ENCODE data around the gene ADGRG1.
"Not testable (repeated sequence)": the region's sequence is repeated elsewhere in the genome, so short reads cannot be mapped to it uniquely, and the experiment has no call there.

Gene ADGRG1

DNA sequence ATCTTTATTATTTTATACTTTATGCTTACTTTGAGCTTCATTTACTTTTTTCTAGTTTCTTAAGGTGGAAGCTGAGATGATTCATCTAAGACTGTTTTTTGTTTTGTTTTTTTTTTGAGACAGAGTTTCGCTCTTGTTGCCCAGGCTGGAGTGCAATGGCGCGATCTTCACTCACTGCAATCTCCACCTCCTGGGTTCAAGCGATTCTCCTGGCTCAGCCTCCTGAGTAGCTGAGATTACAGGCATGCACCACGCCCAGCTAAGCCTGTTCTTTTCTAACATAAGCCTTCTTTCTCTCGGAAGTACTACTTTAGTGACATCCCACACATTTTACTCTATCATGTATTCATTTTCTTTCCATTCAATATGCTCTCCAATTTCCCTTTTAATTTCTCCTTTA is 84.1 kb downstream of the ADGRG1 start:
- POLR2A ChIA-PET; H3K36me3 ChIP-seq (ENCODE audit: control insufficient read depth in 4 of 4, insufficient read depth in 4 of 4, low read length in 3 of 4); H3K27me3 ChIP-seq (replicated peaks in 2 of 5; ENCODE audit: control insufficient read depth in 4 of 5, insufficient read depth in 5 of 5, low read length in 4 of 5); DNase-seq; H3K4me1 ChIP-seq (ENCODE audit: control extremely low read depth in 1 of 4, control insufficient read depth in 4 of 4, insufficient read depth in 4 of 4, low read length in 3 of 4); H3K27ac ChIP-seq (ENCODE audit: insufficient read depth in 1 of 2, low read depth in 1 of 2, low read length in 2 of 2, poor library complexity in 1 of 2, severe bottlenecking in 2 of 2); H3K4me3 ChIP-seq (ENCODE audit: control insufficient read depth in 1 of 7, extremely low read depth in 1 of 7, insufficient read depth in 4 of 7, low read depth in 2 of 7, low read length in 6 of 7); H3K9me3 ChIP-seq (ENCODE audit: control extremely low read depth in 1 of 5, control insufficient read depth in 4 of 5, insufficient read depth in 2 of 5, low read depth in 1 of 5, low read length in 4 of 5): not testable (repeated sequence)
- WGBS (ENCODE audit: insufficient coverage), result 94% methylated on average over 5 of the region's 6 CpGs
- CTCF ChIA-PET, result interaction anchor here (0.8 to 1.3 kb wide), 3 partner anchors 11 to 56 kb away, joined by 3 read pairs; no protein-coding TSS in a partner anchor

DNA sequence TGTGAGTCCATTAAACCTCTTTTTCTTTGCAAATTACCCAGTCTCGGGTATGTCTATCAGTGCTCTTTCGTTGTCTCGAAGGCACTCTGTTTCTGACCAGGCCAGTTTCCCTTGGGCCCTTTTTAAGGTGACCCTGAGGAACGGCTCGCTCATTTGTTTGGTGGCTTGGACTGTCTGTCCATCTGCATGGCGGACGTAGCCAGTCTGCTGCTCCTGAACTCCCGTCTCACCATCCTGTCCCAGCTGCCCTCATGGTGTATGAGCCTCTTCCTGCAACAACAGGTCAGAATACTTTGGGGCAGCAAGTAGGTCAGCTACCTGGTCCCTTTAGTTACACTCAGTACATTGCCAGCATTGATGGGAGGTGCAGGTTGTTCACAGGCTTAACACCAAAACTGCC is 85.2 kb downstream of the ADGRG1 start:
- ChIA-PET POLR2A (no interaction called here), CTCF (interaction anchor here (1.0 to 1.5 kb wide), 6 partner anchors 13 to 136 kb away, joined by 3 to 5 read pairs (median 3); partner anchors contain the start of gene ADGRG3)
- Histone ChIP-seq H3K27ac (ENCODE audit: insufficient read depth in 1 of 2, low read depth in 1 of 2, low read length in 2 of 2, poor library complexity in 1 of 2, severe bottlenecking in 2 of 2) (no peak overlapping the region), H3K4me1 (ENCODE audit: control extremely low read depth in 1 of 4, control insufficient read depth in 4 of 4, insufficient read depth in 4 of 4, low read length in 3 of 4) (peaks cover 0 to under 1% (median 0%) of the 10 kb centered on the region in 4 experiments), H3K9me3 (ENCODE audit: control extremely low read depth in 1 of 5, control insufficient read depth in 4 of 5, insufficient read depth in 2 of 5, low read depth in 1 of 5, low read length in 4 of 5) (no peaks in the 10 kb centered on the region), H3K27me3 (replicated peaks in 2 of 5; ENCODE audit: control insufficient read depth in 4 of 5, insufficient read depth in 5 of 5, low read length in 4 of 5) (no peaks in the 10 kb centered on the region), H3K36me3 (ENCODE audit: control insufficient read depth in 4 of 4, insufficient read depth in 4 of 4, low read length in 3 of 4) (no peaks in the 10 kb centered on the region), H3K4me3 (ENCODE audit: control insufficient read depth in 1 of 7, extremely low read depth in 1 of 7, insufficient read depth in 4 of 7, low read depth in 2 of 7, low read length in 6 of 7) (no peak overlapping the region)
- WGBS (ENCODE audit: insufficient coverage), result 96% methylated on average over 8 of the region's 8 CpGs
- DNase-seq, result no peak

DNA sequence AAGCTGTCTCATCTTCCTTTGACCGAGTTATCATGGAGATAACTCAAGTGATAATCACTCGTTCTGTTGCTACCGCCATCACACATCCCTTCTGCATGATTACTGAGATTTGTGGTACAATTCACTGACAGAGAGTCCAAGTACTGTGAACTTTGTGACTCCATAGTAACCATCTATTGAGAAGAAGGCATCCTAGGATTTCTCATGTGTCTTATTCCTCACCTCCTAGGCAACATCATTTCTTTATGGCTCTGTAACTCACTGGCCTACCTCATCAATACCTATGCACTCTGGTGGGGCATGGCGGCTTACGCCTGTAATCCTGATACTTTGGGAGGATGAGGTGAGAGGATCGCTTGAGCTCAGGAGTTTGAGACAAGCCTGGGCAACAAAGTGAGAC is 85.6 kb downstream of the ADGRG1 start:
- no peak for DNase-seq
- Histone ChIP-seq H3K27ac (ENCODE audit: insufficient read depth in 1 of 2, low read depth in 1 of 2, low read length in 2 of 2, poor library complexity in 1 of 2, severe bottlenecking in 2 of 2) (no peak overlapping the region), H3K4me1 (ENCODE audit: control extremely low read depth in 1 of 4, control insufficient read depth in 4 of 4, insufficient read depth in 4 of 4, low read length in 3 of 4) (no peaks in the 10 kb centered on the region), H3K9me3 (ENCODE audit: control extremely low read depth in 1 of 5, control insufficient read depth in 4 of 5, insufficient read depth in 2 of 5, low read depth in 1 of 5, low read length in 4 of 5) (no peaks in the 10 kb centered on the region), H3K36me3 (ENCODE audit: control insufficient read depth in 4 of 4, insufficient read depth in 4 of 4, low read length in 3 of 4) (no peaks in the 10 kb centered on the region), H3K27me3 (replicated peaks in 2 of 5; ENCODE audit: control insufficient read depth in 4 of 5, insufficient read depth in 5 of 5, low read length in 4 of 5) (no peaks in the 10 kb centered on the region), H3K4me3 (ENCODE audit: control insufficient read depth in 1 of 7, extremely low read depth in 1 of 7, insufficient read depth in 4 of 7, low read depth in 2 of 7, low read length in 6 of 7) (no peak overlapping the region)
- 98% methylated on average over 5 of the region's 6 CpGs for whole genome bisulfite sequencing (ENCODE audit: insufficient coverage)
- ChIA-PET CTCF (interaction anchor here (0.7 to 1.5 kb wide), 8 partner anchors 11 to 137 kb away, joined by 3 to 5 read pairs (median 3); partner anchors contain the start of gene ADGRG3), POLR2A (no interaction called here)
